Measurements from ENCODE around the gene LCN6. TPM values are rescaled to one million over a fixed set of nuclear protein-coding genes. Genes with fewer than 3 reads are reported as not detected.

LCN6 gene
- polyA plus RNA-seq, 1 donor (not counting 4 experiments of a cell fraction or from before 2014, with no cell fraction given), result not detected

- DNase-seq (ENCODE audit: low read depth, low spot score), result no peak
- H3K4me2 ChIP-seq (ENCODE audit: control insufficient read depth, extremely low read depth, insufficient read depth, low read depth, low read length), result no peak overlapping the region
- no peak overlapping the region for H3K9ac ChIP-seq (ENCODE audit: control insufficient read depth, extremely low read depth, insufficient read depth, low read length)
- H3K27me3 ChIP-seq (ENCODE audit: control insufficient read depth, extremely low read depth, insufficient read depth, low read length), result peaks cover 8% of the 10 kb centered on the region
- H3K79me2 ChIP-seq (ENCODE audit: control insufficient read depth, insufficient read depth, low read length), result no peaks in the 10 kb centered on the region
- H3K9me3 ChIP-seq (ENCODE audit: control insufficient read depth, low read depth, low read length), result peaks cover 7% of the 10 kb centered on the region
- no peak for TF ChIP-seq EZH2 (IDR thresholded peaks at IDR 0.05; ENCODE audit: low read length)
- TF ChIP-seq, protein P1, sequence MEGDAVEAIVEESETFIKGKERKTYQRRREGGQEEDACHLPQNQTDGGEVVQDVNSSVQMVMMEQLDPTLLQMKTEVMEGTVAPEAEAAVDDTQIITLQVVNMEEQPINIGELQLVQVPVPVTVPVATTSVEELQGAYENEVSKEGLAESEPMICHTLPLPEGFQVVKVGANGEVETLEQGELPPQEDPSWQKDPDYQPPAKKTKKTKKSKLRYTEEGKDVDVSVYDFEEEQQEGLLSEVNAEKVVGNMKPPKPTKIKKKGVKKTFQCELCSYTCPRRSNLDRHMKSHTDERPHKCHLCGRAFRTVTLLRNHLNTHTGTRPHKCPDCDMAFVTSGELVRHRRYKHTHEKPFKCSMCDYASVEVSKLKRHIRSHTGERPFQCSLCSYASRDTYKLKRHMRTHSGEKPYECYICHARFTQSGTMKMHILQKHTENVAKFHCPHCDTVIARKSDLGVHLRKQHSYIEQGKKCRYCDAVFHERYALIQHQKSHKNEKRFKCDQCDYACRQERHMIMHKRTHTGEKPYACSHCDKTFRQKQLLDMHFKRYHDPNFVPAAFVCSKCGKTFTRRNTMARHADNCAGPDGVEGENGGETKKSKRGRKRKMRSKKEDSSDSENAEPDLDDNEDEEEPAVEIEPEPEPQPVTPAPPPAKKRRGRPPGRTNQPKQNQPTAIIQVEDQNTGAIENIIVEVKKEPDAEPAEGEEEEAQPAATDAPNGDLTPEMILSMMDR (optimal IDR thresholded peaks at IDR 0.05 in 1 of 3, IDR thresholded peaks at IDR 0.05 in 1 of 3, conservative IDR thresholded peaks at IDR 0.05 in 1 of 3; ENCODE audit: extremely low read depth in 1 of 3, insufficient read depth in 2 of 3, low read length in 3 of 3), result no peak
- no peak overlapping the region for H3K27ac ChIP-seq (ENCODE audit: control insufficient read depth, insufficient read depth, low read length)
- no peak for FAIRE-seq
- no peak overlapping the region for H2AFZ ChIP-seq (ENCODE audit: control insufficient read depth, low read length)
- H4K20me1 ChIP-seq (ENCODE audit: control insufficient read depth, extremely low read depth, insufficient read depth, low read length), result no peaks in the 10 kb centered on the region
- no peaks in the 10 kb centered on the region for H3K36me3 ChIP-seq (ENCODE audit: control insufficient read depth in 2 of 2, extremely low read depth in 1 of 2, insufficient read depth in 2 of 2, low read length in 2 of 2)
- H3K4me3 ChIP-seq (ENCODE audit: control insufficient read depth in 2 of 3, extremely low read depth in 1 of 3, insufficient read depth in 2 of 3, low read depth in 1 of 3, low read length in 3 of 3), result no peak overlapping the region
- H3K4me1 ChIP-seq (ENCODE audit: control insufficient read depth, extremely low read depth, insufficient read depth, low read length), result no peaks in the 10 kb centered on the region
- no peaks in the 10 kb centered on the region for H3K9me1 ChIP-seq (ENCODE audit: control insufficient read depth, extremely low read depth, insufficient read depth, low read length)
- dilution Hi-C loops (cut with MboI; ENCODE audit: extremely low pct_ligation_motif_present, low sequenced_read_pairs), result no loop called here
Measured at GRCh38 chr9:136754626-136755301, 6.4 kb upstream of the LCN6 start.

GRCh38 chr9:136754059-136754572 is 5.8 kb upstream of the LCN6 start:
- Histone ChIP-seq H3K79me2 (ENCODE audit: control insufficient read depth, insufficient read depth, low read length) (no peaks in the 10 kb centered on the region), H3K4me3 (ENCODE audit: control insufficient read depth in 2 of 3, extremely low read depth in 1 of 3, insufficient read depth in 2 of 3, low read depth in 1 of 3, low read length in 3 of 3) (no peak overlapping the region), H3K36me3 (ENCODE audit: control insufficient read depth in 2 of 2, extremely low read depth in 1 of 2, insufficient read depth in 2 of 2, low read length in 2 of 2) (no peaks in the 10 kb centered on the region), H3K4me1 (ENCODE audit: control insufficient read depth, extremely low read depth, insufficient read depth, low read length) (no peaks in the 10 kb centered on the region), H3K9me3 (ENCODE audit: control insufficient read depth, low read depth, low read length) (peaks cover 7% of the 10 kb centered on the region), H3K4me2 (ENCODE audit: control insufficient read depth, extremely low read depth, insufficient read depth, low read depth, low read length) (no peak overlapping the region), H2AFZ (ENCODE audit: control insufficient read depth, low read length) (no peak overlapping the region), H3K27ac (ENCODE audit: control insufficient read depth, insufficient read depth, low read length) (no peak overlapping the region), H3K9ac (ENCODE audit: control insufficient read depth, extremely low read depth, insufficient read depth, low read length) (no peak overlapping the region), H4K20me1 (ENCODE audit: control insufficient read depth, extremely low read depth, insufficient read depth, low read length) (no peaks in the 10 kb centered on the region), H3K9me1 (ENCODE audit: control insufficient read depth, extremely low read depth, insufficient read depth, low read length) (no peaks in the 10 kb centered on the region), H3K27me3 (ENCODE audit: control insufficient read depth, extremely low read depth, insufficient read depth, low read length) (peaks cover 6% of the 10 kb centered on the region)
- TF ChIP-seq, protein P1 (optimal IDR thresholded peaks at IDR 0.05 in 1 of 3, IDR thresholded peaks at IDR 0.05 in 1 of 3, conservative IDR thresholded peaks at IDR 0.05 in 1 of 3; ENCODE audit: extremely low read depth in 1 of 3, insufficient read depth in 2 of 3, low read length in 3 of 3), result no peak
- TF ChIP-seq EZH2 (IDR thresholded peaks at IDR 0.05; ENCODE audit: low read length), result no peak
- FAIRE-seq (no peak), DNase-seq (ENCODE audit: low read depth, low spot score) (no peak)
- dilution Hi-C loops (cut with MboI; ENCODE audit: extremely low pct_ligation_motif_present, low sequenced_read_pairs), result no loop called here
